Measurements from ENCODE around the gene KCNIP4. TPM values are rescaled to one million over a fixed set of nuclear protein-coding genes. Genes with fewer than 3 reads are reported as not detected.

The KCNIP4 gene
- total and polyA plus RNA-seq, 10 donors = not detected

DNA sequence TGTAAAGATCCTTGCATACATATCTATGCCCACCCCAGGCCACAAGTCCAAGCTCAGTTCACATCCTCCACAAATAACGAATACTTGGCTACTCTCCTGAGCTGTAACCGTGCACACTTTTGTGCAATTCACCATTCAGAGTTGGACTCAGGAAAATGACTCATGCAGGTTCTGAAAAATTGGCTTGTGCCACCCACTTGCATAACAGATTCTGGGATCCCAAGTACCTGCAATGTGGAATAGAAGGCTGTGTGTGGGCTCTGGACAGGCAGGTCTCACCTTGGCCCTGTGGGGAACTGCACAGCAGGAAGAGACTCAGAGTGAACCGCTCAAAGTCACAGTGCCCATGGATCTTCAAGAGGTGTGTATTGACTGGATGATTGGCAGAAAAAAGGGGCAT lies 745.6 kb downstream of the KCNIP4 start:
- no peak overlapping the region for H3K4me3 ChIP-seq
- 82 to 92% (median 86%) methylated on average over 3 of the region's 3 CpGs for WGBS, 5 donors
- TF ChIP-seq POLR2A (IDR thresholded peaks at IDR 0.05) = no peak
- TF ChIP-seq POLR2AphosphoS5 (IDR thresholded peaks at IDR 0.05) = no peak
- TF ChIP-seq, protein P1, sequence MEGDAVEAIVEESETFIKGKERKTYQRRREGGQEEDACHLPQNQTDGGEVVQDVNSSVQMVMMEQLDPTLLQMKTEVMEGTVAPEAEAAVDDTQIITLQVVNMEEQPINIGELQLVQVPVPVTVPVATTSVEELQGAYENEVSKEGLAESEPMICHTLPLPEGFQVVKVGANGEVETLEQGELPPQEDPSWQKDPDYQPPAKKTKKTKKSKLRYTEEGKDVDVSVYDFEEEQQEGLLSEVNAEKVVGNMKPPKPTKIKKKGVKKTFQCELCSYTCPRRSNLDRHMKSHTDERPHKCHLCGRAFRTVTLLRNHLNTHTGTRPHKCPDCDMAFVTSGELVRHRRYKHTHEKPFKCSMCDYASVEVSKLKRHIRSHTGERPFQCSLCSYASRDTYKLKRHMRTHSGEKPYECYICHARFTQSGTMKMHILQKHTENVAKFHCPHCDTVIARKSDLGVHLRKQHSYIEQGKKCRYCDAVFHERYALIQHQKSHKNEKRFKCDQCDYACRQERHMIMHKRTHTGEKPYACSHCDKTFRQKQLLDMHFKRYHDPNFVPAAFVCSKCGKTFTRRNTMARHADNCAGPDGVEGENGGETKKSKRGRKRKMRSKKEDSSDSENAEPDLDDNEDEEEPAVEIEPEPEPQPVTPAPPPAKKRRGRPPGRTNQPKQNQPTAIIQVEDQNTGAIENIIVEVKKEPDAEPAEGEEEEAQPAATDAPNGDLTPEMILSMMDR (IDR thresholded peaks at IDR 0.05 in 8 of 11, conservative IDR thresholded peaks at IDR 0.05 in 3 of 11) = no peak
- no peak for DNase-seq
- H3K27ac ChIP-seq = no peak overlapping the region
- no peaks in the 10 kb centered on the region for H3K36me3 ChIP-seq
- H3K4me1 ChIP-seq = no peaks in the 10 kb centered on the region
- intact Hi-C loops (cut with DNase I; ENCODE audit: low total_unique reads) = no loop called here
- H3K9me3 ChIP-seq = peaks cover 0 to 7% (median 0%) of the 10 kb centered on the region in 8 donors
- H3K27me3 ChIP-seq (replicated peaks in 1 of 7) = no peaks in the 10 kb centered on the region

DNA sequence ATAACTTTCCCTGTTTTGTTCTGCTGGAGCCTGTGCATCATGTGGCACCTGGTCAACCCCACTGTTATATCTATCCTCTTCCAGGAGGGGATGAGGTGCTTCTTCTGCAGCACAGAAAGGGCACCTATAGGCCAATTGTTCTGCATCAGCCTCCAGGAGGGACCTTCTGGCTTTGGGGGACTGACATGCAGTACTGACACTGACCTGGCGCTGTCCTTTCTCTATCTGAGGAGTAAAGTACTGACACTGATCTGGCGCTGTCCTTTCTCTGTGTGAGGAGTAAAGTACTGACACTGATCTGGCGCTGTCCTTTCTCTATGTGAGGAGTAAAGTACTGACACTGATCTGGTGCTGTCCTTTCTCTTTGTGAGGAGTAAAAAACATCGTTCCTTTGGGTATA lies 749.9 kb downstream of the KCNIP4 start:
- Histone ChIP-seq H3K4me3 (no peak overlapping the region), H3K9me3 (peaks cover 0 to 7% (median 0%) of the 10 kb centered on the region in 8 donors), H3K36me3 (no peaks in the 10 kb centered on the region), H3K27me3 (replicated peaks in 1 of 7) (no peaks in the 10 kb centered on the region), H3K4me1 (no peaks in the 10 kb centered on the region), H3K27ac (no peak overlapping the region)
- TF ChIP-seq, protein P1 (IDR thresholded peaks at IDR 0.05 in 8 of 11, conservative IDR thresholded peaks at IDR 0.05 in 3 of 11) = no peak
- TF ChIP-seq POLR2A (IDR thresholded peaks at IDR 0.05) (no peak), POLR2AphosphoS5 (IDR thresholded peaks at IDR 0.05) (no peak)
- no peak for DNase-seq
- 81 to 90% (median 87%) methylated on average over 4 of the region's 4 CpGs for WGBS, 5 donors
- intact Hi-C loops (cut with DNase I; ENCODE audit: low total_unique reads) = no loop called here

DNA sequence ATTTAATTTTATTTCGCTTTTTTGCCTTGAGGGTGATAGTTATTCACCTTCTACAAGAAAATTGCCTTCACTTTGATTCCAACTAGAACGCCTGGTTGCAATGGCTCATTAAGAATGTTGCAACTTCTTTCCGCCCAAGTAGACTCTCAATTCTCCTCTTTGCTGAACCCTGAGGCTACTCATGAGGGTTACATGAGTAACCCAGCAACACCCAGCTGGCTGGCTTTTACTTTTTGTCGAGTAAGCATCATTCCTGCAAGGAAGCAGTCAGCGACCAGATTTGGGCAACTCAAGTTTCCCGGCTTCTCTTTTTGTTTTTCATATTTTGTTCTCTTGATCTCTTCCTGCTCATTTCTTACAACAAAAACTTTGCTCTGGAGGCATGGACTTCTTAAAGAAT lies 752.9 kb downstream of the KCNIP4 start:
- 80 to 90% (median 83%) methylated on average over 6 of the region's 6 CpGs for WGBS, 5 donors

DNA sequence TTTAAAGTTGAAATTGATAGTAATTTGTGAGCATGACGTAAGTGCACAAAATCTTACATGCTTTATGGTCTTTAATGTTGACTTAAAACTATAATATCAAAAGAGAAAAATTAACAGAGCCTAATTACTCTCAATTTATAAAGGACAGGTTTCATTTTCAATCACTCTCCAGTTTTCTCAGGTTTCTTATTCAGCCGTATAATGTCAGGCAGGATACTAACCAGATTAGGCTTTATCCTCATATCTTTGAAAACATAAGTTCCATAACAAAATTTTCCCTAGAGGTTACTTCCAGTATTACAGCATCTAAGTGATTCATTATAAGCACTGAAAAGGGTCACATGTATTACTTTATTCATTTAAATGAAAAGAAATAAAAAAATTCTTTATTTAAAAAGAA lies 756.2 kb downstream of the KCNIP4 start:
- Histone ChIP-seq H3K27ac (no peak overlapping the region), H3K9me3 (no peaks in the 10 kb centered on the region), H3K4me1 (no peaks in the 10 kb centered on the region), H3K36me3 (no peaks in the 10 kb centered on the region), H3K4me3 (no peak overlapping the region), H3K27me3 (replicated peaks in 1 of 7) (no peaks in the 10 kb centered on the region)
- DNase-seq = no peak
- WGBS, 5 donors = 88 to 96% (median 90%) methylated on average over 2 of the region's 2 CpGs
- TF ChIP-seq POLR2AphosphoS5 (IDR thresholded peaks at IDR 0.05) (no peak), POLR2A (IDR thresholded peaks at IDR 0.05) (no peak)
- TF ChIP-seq, protein P1 (IDR thresholded peaks at IDR 0.05 in 8 of 11, conservative IDR thresholded peaks at IDR 0.05 in 3 of 11) = no peak
- intact Hi-C loops (cut with DNase I; ENCODE audit: low total_unique reads) = no loop called here

More for the DNA sequence above, 752.9 kb downstream of the KCNIP4 start:
- DNase-seq = no peak
- Histone ChIP-seq H3K4me1 (no peaks in the 10 kb centered on the region), H3K36me3 (no peaks in the 10 kb centered on the region), H3K27me3 (replicated peaks in 1 of 7) (no peaks in the 10 kb centered on the region), H3K27ac (no peak overlapping the region), H3K9me3 (peaks cover 0 to 4% (median 0%) of the 10 kb centered on the region in 8 donors), H3K4me3 (no peak overlapping the region)
- intact Hi-C loops (cut with DNase I; ENCODE audit: low total_unique reads) = no loop called here
- TF ChIP-seq POLR2AphosphoS5 (IDR thresholded peaks at IDR 0.05) (no peak), POLR2A (IDR thresholded peaks at IDR 0.05) (no peak)
- TF ChIP-seq, protein P1 (IDR thresholded peaks at IDR 0.05 in 8 of 11, conservative IDR thresholded peaks at IDR 0.05 in 3 of 11) = no peak
